ENCODE data around the gene ADAM19.

- TF ChIP-seq CTCF (conservative IDR thresholded peaks at IDR 0.05; ENCODE audit: low read depth in 2 of 2) (no peak), POLR2AphosphoS5 (IDR thresholded peaks at IDR 0.05; ENCODE audit: low read depth) (peak; percentile 63), EZH2 (IDR thresholded peaks at IDR 0.05; ENCODE audit: low read depth, unreplicated experiment) (no peak), STAT1 (IDR thresholded peaks at IDR 0.05; ENCODE audit: unreplicated experiment) (no peak), REST (IDR thresholded peaks at IDR 0.05; ENCODE audit: unreplicated experiment) (no peak), EZH2phosphoT487 (IDR thresholded peaks at IDR 0.05; ENCODE audit: unreplicated experiment) (no peak), ETS1 (IDR thresholded peaks at IDR 0.05) (no peak), NANOG (IDR thresholded peaks at IDR 0.05; ENCODE audit: borderline replicate concordance) (no peak), CREB1 (CRISPR knock-in tag; IDR thresholded peaks at IDR 0.05; ENCODE audit: low read depth) (no peak), ZNF114 (CRISPR knock-in tag; IDR thresholded peaks at IDR 0.05) (no peak), ZNF331 (CRISPR knock-in tag; IDR thresholded peaks at IDR 0.05; ENCODE audit: low read depth) (no peak)
Measured at GRCh38 chr5:157575381-157576020, at the start of gene ADAM19.

Data from GM23338 (cell line).